ENCODE data around the gene LRRC10. TPM values are rescaled to one million over a fixed set of nuclear protein-coding genes. Genes with fewer than 3 reads are reported as not detected.

LRRC10 gene
- total RNA-seq, result not detected

- no peak for DNase-seq
These were observed at the start of gene LRRC10 for GRCh38 chr12:69610729-69611128. Gene LRRC10 (minus strand): TSS chr12:69610907. CDS start chr12:69610838, 69 bp downstream.

- no peak for DNase-seq
These were observed 49.6 kb upstream of the LRRC10 start for GRCh38 chr12:69660164-69660863.

- no peak for DNase-seq
These were observed 47.5 kb upstream of the LRRC10 start for GRCh38 chr12:69658203-69658602.

- DNase-seq, result no peak
These were observed 46.9 kb upstream of the LRRC10 start for GRCh38 chr12:69657376-69658137.

GRCh38 chr12:69655616-69656340, 45.1 kb upstream of the LRRC10 start:
- no peak for DNase-seq

GRCh38 chr12:69653703-69654102, 43.0 kb upstream of the LRRC10 start:
- no peak for DNase-seq

GRCh38 chr12:69651922-69652321, 41.2 kb upstream of the LRRC10 start:
- DNase-seq, result no peak

- DNase-seq, result no peak
These were observed 38.8 kb upstream of the LRRC10 start for GRCh38 chr12:69649529-69649928.

- DNase-seq, result no peak
These were observed 37.8 kb upstream of the LRRC10 start for GRCh38 chr12:69648476-69648875.

- no peak for DNase-seq
These were observed 36.5 kb upstream of the LRRC10 start for GRCh38 chr12:69647178-69647577.

GRCh38 chr12:69645031-69645430, 34.3 kb upstream of the LRRC10 start:
- no peak for DNase-seq

GRCh38 chr12:69644511-69644910, 33.8 kb upstream of the LRRC10 start:
- no peak for DNase-seq

- DNase-seq, result no peak
These were observed 31.8 kb upstream of the LRRC10 start for GRCh38 chr12:69642531-69642930.

GRCh38 chr12:69641546-69641945, 30.8 kb upstream of the LRRC10 start:
- no peak for DNase-seq

- peak; percentile 42 for DNase-seq
These were observed 28.8 kb upstream of the LRRC10 start for GRCh38 chr12:69639400-69640016.

GRCh38 chr12:69633061-69633460, 22.4 kb upstream of the LRRC10 start:
- DNase-seq, result no peak

- DNase-seq, result no peak
These were observed 19.5 kb upstream of the LRRC10 start for GRCh38 chr12:69630191-69630590.

- DNase-seq, result no peak
These were observed 16.8 kb upstream of the LRRC10 start for GRCh38 chr12:69627501-69627900.

GRCh38 chr12:69623970-69624369, 13.3 kb upstream of the LRRC10 start:
- no peak for DNase-seq

- DNase-seq, result no peak
These were observed 10.8 kb upstream of the LRRC10 start for GRCh38 chr12:69621551-69621950.

GRCh38 chr12:69620921-69621320, 10.2 kb upstream of the LRRC10 start:
- no peak for DNase-seq

- DNase-seq, result no peak
These were observed 9.4 kb upstream of the LRRC10 start for GRCh38 chr12:69620077-69620476.

GRCh38 chr12:69619050-69619449, 8.3 kb upstream of the LRRC10 start:
- DNase-seq, result no peak

All from effector CD4-positive, alpha-beta T cell (primary cell).